Measurements from ENCODE around the gene TMPO.

Gene TMPO

DNA sequence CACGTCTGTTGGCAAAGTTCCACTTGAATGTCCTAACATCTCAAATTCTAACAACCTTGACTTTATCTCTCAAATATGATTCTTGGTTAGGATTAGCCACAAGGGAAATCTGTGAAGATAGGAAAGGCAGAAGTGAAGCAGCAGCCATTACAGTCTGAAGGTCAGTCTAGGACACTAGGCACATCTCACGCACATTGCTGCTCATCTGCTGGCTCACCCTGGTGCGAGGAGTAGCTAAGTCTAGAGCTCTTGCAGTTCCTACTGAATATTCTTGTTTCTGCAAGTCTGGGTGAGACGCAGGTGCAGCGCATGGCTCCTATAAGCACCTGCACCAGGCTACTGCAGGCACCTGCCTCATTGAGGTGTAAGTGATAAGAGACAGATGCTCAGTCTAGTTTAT is 71.7 kb downstream of the TMPO start:
- H3K4me3 ChIP-seq (ENCODE audit: low read depth, low read length) = no peak overlapping the region
- no peaks in the 10 kb centered on the region for H3K36me3 ChIP-seq (replicated peaks)
- TF ChIP-seq CTCF (IDR thresholded peaks at IDR 0.05; ENCODE audit: low read depth, low read length, missing control alignments) = no peak
- no peaks in the 10 kb centered on the region for H3K27me3 ChIP-seq (replicated peaks)
- no peak overlapping the region for H3K27ac ChIP-seq
- no peak for DNase-seq
- in situ Hi-C loops (cut with HindIII; ENCODE audit: low pct_ligation_motif_present, low sequenced_read_pairs) = no loop called here

DNA sequence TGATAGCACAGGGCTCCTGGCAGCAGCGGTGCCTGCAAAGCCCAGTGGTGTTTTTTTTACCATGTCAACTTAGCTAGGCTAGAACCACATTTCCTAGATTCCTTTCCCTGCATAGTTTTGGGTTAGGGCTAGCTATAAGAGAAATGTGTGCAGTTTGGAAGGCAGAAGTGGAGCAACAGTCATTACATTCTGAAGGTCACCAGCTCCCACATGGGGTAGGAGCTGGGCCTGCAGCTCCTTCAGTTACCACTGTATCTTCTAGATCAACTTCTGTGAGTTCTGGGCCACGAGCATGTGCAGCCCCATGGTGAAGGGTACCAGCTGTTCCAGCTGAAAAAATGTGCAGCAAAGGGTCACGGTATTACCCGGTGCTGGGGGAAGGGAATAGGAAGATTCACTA is 75.8 kb downstream of the TMPO start:
- H3K4me3 ChIP-seq (ENCODE audit: low read depth, low read length) = no peak overlapping the region
- peaks cover 17% of the 10 kb centered on the region for H3K36me3 ChIP-seq (replicated peaks)
- peak; percentile 10 for DNase-seq
- in situ Hi-C loops (cut with HindIII; ENCODE audit: low pct_ligation_motif_present, low sequenced_read_pairs) = no loop called here
- no peak overlapping the region for H3K27ac ChIP-seq
- peak; percentile 5 for TF ChIP-seq CTCF (IDR thresholded peaks at IDR 0.05; ENCODE audit: low read depth, low read length, missing control alignments)
- no peaks in the 10 kb centered on the region for H3K27me3 ChIP-seq (replicated peaks)

DNA sequence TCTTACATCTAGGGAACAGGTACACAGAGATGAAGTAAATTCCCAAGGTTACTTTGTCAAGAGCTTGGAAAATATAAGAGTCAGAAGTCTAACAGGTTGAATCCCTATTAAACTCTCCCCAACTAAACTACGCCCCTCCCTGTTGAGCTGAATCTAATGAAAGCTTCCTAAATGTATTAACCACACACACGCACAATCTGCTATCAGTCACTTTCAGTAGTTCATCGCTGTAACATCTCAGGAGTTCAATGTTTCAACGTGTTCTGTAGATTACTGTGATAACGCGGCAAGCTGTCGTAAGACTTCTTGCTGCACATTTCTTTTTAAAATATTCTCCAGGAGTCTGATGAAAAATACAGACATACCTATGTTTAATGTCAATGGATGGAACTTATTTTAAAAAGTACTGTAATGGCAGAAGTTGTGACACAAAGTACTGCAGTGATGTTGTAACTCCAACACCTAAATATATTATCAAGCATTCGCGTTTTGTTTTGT is 77.5 kb downstream of the TMPO start:
- Histone ChIP-seq H3K27me3 (replicated peaks) (no peaks in the 10 kb centered on the region), H3K4me3 (ENCODE audit: low read depth, low read length) (peak overlapping the region; percentile 59), H3K36me3 (replicated peaks) (peaks cover 29% of the 10 kb centered on the region), H3K27ac (peak overlapping the region; percentile 95)
- in situ Hi-C loops (cut with HindIII; ENCODE audit: low pct_ligation_motif_present, low sequenced_read_pairs) = no loop called here
- DNase-seq = no peak
- TF ChIP-seq CTCF (IDR thresholded peaks at IDR 0.05; ENCODE audit: low read depth, low read length, missing control alignments) = no peak

- in situ Hi-C loops (cut with HindIII; ENCODE audit: low pct_ligation_motif_present, low sequenced_read_pairs) = no loop called here
Observed at GRCh38 chr12:98593351-98594049, 78.1 kb downstream of the TMPO start, which contains the start of gene SLC25A3. Gene SLC25A3, plus strand, starts transcription at chr12:98593686. Its CDS starts 293 bp downstream, at chr12:98593979.

DNA sequence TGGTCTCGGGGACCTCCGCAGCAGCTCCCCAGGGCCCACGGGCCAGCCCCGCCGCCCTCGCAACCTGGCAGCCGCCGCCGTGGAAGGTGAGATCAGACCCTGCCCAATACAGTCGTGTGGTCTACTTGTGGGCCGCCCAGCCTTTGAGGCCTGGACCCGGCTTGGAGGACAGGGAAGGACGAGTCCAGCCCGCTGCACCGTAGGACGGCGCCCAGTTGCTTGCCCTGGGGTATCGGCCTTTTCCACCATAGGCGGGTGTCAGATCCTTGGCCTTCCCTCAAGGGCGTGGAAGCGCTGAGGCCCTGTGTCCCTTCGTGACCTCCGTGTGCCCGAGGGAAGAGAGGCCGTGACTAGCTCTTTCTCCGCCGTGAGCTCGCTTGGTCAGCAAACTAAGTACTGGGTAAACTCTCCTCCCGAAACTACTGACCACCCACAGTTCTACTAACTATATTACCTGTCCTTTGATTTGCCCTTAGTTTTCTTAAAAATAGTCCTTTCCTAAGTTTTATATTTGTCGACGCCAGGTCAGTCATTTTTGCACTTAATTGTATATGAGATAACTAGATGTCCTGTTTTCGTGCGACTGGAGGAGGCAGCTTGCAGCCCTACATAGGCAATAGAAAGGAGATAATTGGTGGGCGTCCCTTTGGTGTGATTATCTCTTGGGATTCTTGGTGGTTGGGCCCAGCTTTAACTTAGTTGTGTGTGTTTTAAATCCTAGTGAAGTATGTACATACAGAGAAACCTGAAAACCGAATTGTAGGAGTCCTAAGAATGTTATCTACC is 78.9 kb downstream of the TMPO start:
- Histone ChIP-seq H3K36me3 (replicated peaks) (peaks cover 40% of the 10 kb centered on the region), H3K27ac (peak overlapping the region; percentile 95), H3K27me3 (replicated peaks) (no peaks in the 10 kb centered on the region), H3K4me3 (ENCODE audit: low read depth, low read length) (peak overlapping the region; percentile 100)
- in situ Hi-C loops (cut with HindIII; ENCODE audit: low pct_ligation_motif_present, low sequenced_read_pairs) = no loop called here
- no peak for DNase-seq
- TF ChIP-seq CTCF (IDR thresholded peaks at IDR 0.05; ENCODE audit: low read depth, low read length, missing control alignments) = no peak

More at GRCh38 chr12:98593351-98594049, 78.1 kb downstream of the TMPO start, which contains the start of gene SLC25A3:
- Histone ChIP-seq H3K4me3 (ENCODE audit: low read depth, low read length) (peak within 1 kb of the TSS; percentile 100), H3K36me3 (replicated peaks) (peaks cover 34% of the 10 kb centered on the region), H3K27ac (peak within 1 kb of the TSS; percentile 95), H3K27me3 (replicated peaks) (no peaks in the 10 kb centered on the region)
- peak; percentile 95 for DNase-seq
- TF ChIP-seq CTCF (IDR thresholded peaks at IDR 0.05; ENCODE audit: low read depth, low read length, missing control alignments) = no peak

All from brain microvascular endothelial cell (primary cell).